Fibroblast of the conjunctiva (primary cell): ENCODE results near the gene TRAPPC14.
"Not testable (repeated sequence)": the region's sequence is repeated elsewhere in the genome, so short reads cannot be mapped to it uniquely, and the experiment has no call there.

Experiments
- DNase-seq: peaks from one replicate; pipeline ENCODE4 v3.0.0-alpha.2; 2010; ENCODE audit warnings: low read depth

The TRAPPC14 gene

GRCh38 chr7:100154651-100155491, 3.7 kb downstream of the TRAPPC14 start:
- DNase-seq: no peak

GRCh38 chr7:100153708-100154535, 4.6 kb downstream of the TRAPPC14 start:
- no peak for DNase-seq

- no peak for DNase-seq
These were observed 5.4 kb downstream of the TRAPPC14 start for GRCh38 chr7:100152937-100153666.

GRCh38 chr7:100152404-100152803, 6.1 kb downstream of the TRAPPC14 start:
- DNase-seq: no peak

- DNase-seq: peak; percentile 99
These were observed 9.8 kb downstream of the TRAPPC14 start, which contains the start of gene LAMTOR4 for GRCh38 chr7:100148559-100149328. TSS of gene LAMTOR4 (plus strand) at chr7:100148918. CDS start at chr7:100148973, 55 bp downstream.

- DNase-seq: no peak
These were observed 10.3 kb downstream of the TRAPPC14 start for GRCh38 chr7:100148225-100148558.

GRCh38 chr7:100147278-100147677, 11.2 kb downstream of the TRAPPC14 start:
- no peak for DNase-seq

GRCh38 chr7:100146350-100146749, 12.2 kb downstream of the TRAPPC14 start:
- not testable (repeated sequence) for DNase-seq

GRCh38 chr7:100142461-100142860, 16.1 kb downstream of the TRAPPC14 start:
- DNase-seq: no peak

- no peak for DNase-seq
These were observed 17.0 kb downstream of the TRAPPC14 start for GRCh38 chr7:100141555-100141949.

- DNase-seq: no peak
These were observed 20.4 kb downstream of the TRAPPC14 start for GRCh38 chr7:100137851-100138760.

GRCh38 chr7:100132697-100133151, 25.8 kb downstream of the TRAPPC14 start:
- DNase-seq: peak; percentile 45

- no peak for DNase-seq
These were observed 26.4 kb downstream of the TRAPPC14 start for GRCh38 chr7:100132126-100132525.

GRCh38 chr7:100130608-100131453, 27.7 kb downstream of the TRAPPC14 start:
- no peak for DNase-seq

- not testable (repeated sequence) for DNase-seq
These were observed 28.3 kb downstream of the TRAPPC14 start for GRCh38 chr7:100130220-100130607.

- DNase-seq: no peak
These were observed 29.9 kb downstream of the TRAPPC14 start for GRCh38 chr7:100128637-100128963.

GRCh38 chr7:100127866-100128636, 30.5 kb downstream of the TRAPPC14 start:
- DNase-seq: no peak

GRCh38 chr7:100126931-100127865, 31.3 kb downstream of the TRAPPC14 start, which contains the start of gene MBLAC1:
TSS of gene MBLAC1 (plus strand) at chr7:100126967. CDS start at chr7:100127396, 429 bp downstream.
- DNase-seq: peak; percentile 83
